DMS114 treated with DMSO at 0.1 percent for 48 hours (cell line): ENCODE data around the gene LRMDA.

Experiments used
- DNase-seq: peaks from one replicate; lab custom pipeline; 2025; ENCODE audit not compliant: unreplicated experiment; lab: John Stamatoyannopoulos, UW

LRMDA gene

GRCh38 chr10:76278811-76279460, 847.5 kb downstream of the LRMDA start:
- no peak for DNase-seq

GRCh38 chr10:76281659-76282058, 850.2 kb downstream of the LRMDA start:
- no peak for DNase-seq

- no peak for DNase-seq
Observed at GRCh38 chr10:76282061-76283025, 850.9 kb downstream of the LRMDA start.

GRCh38 chr10:76284351-76284750, 852.9 kb downstream of the LRMDA start:
- DNase-seq: no peak

- DNase-seq: no peak
Observed at GRCh38 chr10:76285012-76285411, 853.6 kb downstream of the LRMDA start.

GRCh38 chr10:76285515-76285914, 854.1 kb downstream of the LRMDA start:
- no peak for DNase-seq

- no peak for DNase-seq
Observed at GRCh38 chr10:76286536-76286935, 855.1 kb downstream of the LRMDA start.

- DNase-seq: no peak
Observed at GRCh38 chr10:76287856-76288255, 856.4 kb downstream of the LRMDA start.

- no peak for DNase-seq
Observed at GRCh38 chr10:76291175-76291574, 859.8 kb downstream of the LRMDA start.

GRCh38 chr10:76291885-76292284, 860.5 kb downstream of the LRMDA start:
- DNase-seq: no peak

GRCh38 chr10:76296957-76297356, 865.5 kb downstream of the LRMDA start:
- DNase-seq: no peak

GRCh38 chr10:76297358-76297757, 865.9 kb downstream of the LRMDA start:
- DNase-seq: no peak

GRCh38 chr10:76297780-76298281, 866.4 kb downstream of the LRMDA start:
- no peak for DNase-seq

GRCh38 chr10:76298329-76298728, 866.9 kb downstream of the LRMDA start:
- DNase-seq: no peak

- DNase-seq: no peak
Observed at GRCh38 chr10:76299501-76299900, 868.1 kb downstream of the LRMDA start.

GRCh38 chr10:76301211-76301610, 869.8 kb downstream of the LRMDA start:
- DNase-seq: no peak

GRCh38 chr10:76301950-76302349, 870.5 kb downstream of the LRMDA start:
- no peak for DNase-seq

- DNase-seq: no peak
Observed at GRCh38 chr10:76302481-76302880, 871.1 kb downstream of the LRMDA start.

- DNase-seq: no peak
Observed at GRCh38 chr10:76302961-76303630, 871.7 kb downstream of the LRMDA start.

- DNase-seq: peak; percentile 52
Observed at GRCh38 chr10:76303682-76304316, 872.4 kb downstream of the LRMDA start.
